CD4-positive, alpha-beta memory T cell (primary cell): ENCODE measurements around the gene UCK2. TPM values are rescaled to one million over a fixed set of nuclear protein-coding genes. Genes with fewer than 3 reads are reported as not detected.
"Not testable (repeated sequence)": the region's sequence is repeated elsewhere in the genome, so short reads cannot be mapped to it uniquely, and the experiment has no call there.

Source experiments
- CTCF ChIA-PET: fragments of 350-600 bp; sonication (Branson Sonifier 250); formaldehyde crosslinking; loops from one replicate; lab custom pipeline; 2021; ENCODE audit warnings: inconsistent platforms; ENCODE audit not compliant: partially characterized antibody; lab: Charles Lee
- POLR2A ChIA-PET: fragments of 350-600 bp; sonication (Branson Sonifier 250); formaldehyde crosslinking; loops from one replicate; lab custom pipeline; 2021; ENCODE audit not compliant: partially characterized antibody; lab: Charles Lee
- DNase-seq, 5 donors: peaks; one replicate each; pipeline versions ENCODE4 v3.0.0 to v3.0.0-alpha.2; 2020 to 2022; ENCODE audit warnings: mixed read lengths in 1 of 5
- H3K27ac ChIP-seq: one replicate; pipeline ENCODE4 v1.7.0; 2013; ENCODE audit warnings: low read depth, low read length
- H3K27me3 ChIP-seq: 2 replicates; pipeline ENCODE4 v1.7.0; 2013; ENCODE audit warnings: mild to moderate bottlenecking, low read length, moderate library complexity; ENCODE audit not compliant: insufficient read depth
- H3K36me3 ChIP-seq: 2 replicates; pipeline ENCODE4 v1.7.0; 2013; ENCODE audit warnings: mild to moderate bottlenecking, low read length, moderate library complexity; ENCODE audit not compliant: insufficient read depth
- H3K4me1 ChIP-seq: 2 replicates; pipeline ENCODE4 v1.7.0; 2013; ENCODE audit warnings: mild to moderate bottlenecking, low read length, moderate library complexity; ENCODE audit not compliant: insufficient read depth
- H3K4me3 ChIP-seq, 2 donors: one replicate each; pipeline ENCODE4 v1.7.0; 2013; ENCODE audit warnings: low read length in 2 of 2, mild to moderate bottlenecking in 1 of 2
- H3K9me3 ChIP-seq, 2 donors: one replicate each; pipeline ENCODE4 v1.7.0; 2013; ENCODE audit warnings: low read length in 2 of 2, control low read depth in 1 of 2; ENCODE audit not compliant: control insufficient read depth in 1 of 2
- H3K27ac Mint-ChIP-seq, 7 donors: one replicate each; pipeline ENCODE4 v1.8.0; 2020 to 2021; ENCODE audit warnings: mixed read lengths in 7 of 7, mild to moderate bottlenecking in 6 of 7, inconsistent platforms in 3 of 7, moderate library complexity in 3 of 7
- H3K27me3 Mint-ChIP-seq, 2 donors: one replicate each; pipeline ENCODE4 v1.8.0; 2020 to 2021; ENCODE audit warnings: mixed read lengths in 2 of 2
- H3K36me3 Mint-ChIP-seq, 2 donors: one replicate each; pipeline ENCODE4 v1.8.0; 2020 to 2021; ENCODE audit warnings: mixed read lengths in 2 of 2, inconsistent platforms in 1 of 2, mild to moderate bottlenecking in 1 of 2
- H3K4me1 Mint-ChIP-seq, 4 donors: one replicate each; pipeline ENCODE4 v1.8.0; 2020 to 2021; ENCODE audit warnings: mixed read lengths in 4 of 4, mild to moderate bottlenecking in 1 of 4
- H3K4me3 Mint-ChIP-seq, 8 donors: one replicate each; pipeline ENCODE4 v1.8.0; 2020 to 2021; ENCODE audit warnings: mixed read lengths in 8 of 8, mild to moderate bottlenecking in 7 of 8, moderate library complexity in 6 of 8, inconsistent platforms in 3 of 8
- H3K9me3 Mint-ChIP-seq, 8 donors: one replicate each; pipeline ENCODE4 v1.8.0; 2020 to 2021; ENCODE audit warnings: mixed read lengths in 8 of 8, mild to moderate bottlenecking in 5 of 8, inconsistent platforms in 3 of 8, moderate library complexity in 1 of 8
- intact Hi-C: fragments of 100-400 bp; cut with micrococcal nuclease; formaldehyde crosslinking; loops from one replicate; pipeline ENCODE4 v1.15.1; 2023
- polyA plus RNA-seq, 2 donors: library from polyadenylated mRNA; unstranded; fragments of 300-500 nt; fragmentation: Illumina TruSeq; gene quantifications; one replicate each; pipeline ENCODE4 v1.2.3, GENCODE V29; 2021
- total RNA-seq, 2 experiments: library from RNA; stranded (reverse); gene quantifications; one replicate each; pipeline ENCODE4 v1.2.3, GENCODE V29; 2021

The UCK2 gene
- 1 to 10 TPM; 2.1 to 2.7 TPM for total RNA-seq
- polyA plus RNA-seq: 1 to 10 TPM; 5.4 to 5.6 TPM

- Mint-ChIP-seq H3K4me1 (peaks cover 11 to 24% (median 18%) of the 10 kb centered on the region in 4 donors), H3K27me3 (no peaks in the 10 kb centered on the region), H3K4me3 (peak within 1 kb of the TSS; percentile 91 to 96 (median 93)), H3K36me3 (peaks cover 0 to 8% of the 10 kb centered on the region in 2 donors), H3K27ac (peak within 1 kb of the TSS; percentile 16 to 91 (median 83)), H3K9me3 (no peaks in the 10 kb centered on the region)
- ChIA-PET CTCF (no interaction called here), POLR2A (interaction anchor here (1.0 to 1.9 kb wide), 2 partner anchors 44 to 58 kb away, joined by 4 to 10 read pairs; partner anchors contain the start of gene TMCO1)
- Histone ChIP-seq H3K9me3 (no peaks in the 10 kb centered on the region), H3K27me3 (no peaks in the 10 kb centered on the region), H3K4me1 (peaks cover 12% of the 10 kb centered on the region), H3K27ac (peak within 1 kb of the TSS; percentile 45), H3K4me3 (peak within 1 kb of the TSS; percentile 73 to 81), H3K36me3 (no peaks in the 10 kb centered on the region)
- intact Hi-C loops: loop anchor here (1.0 to 10.0 kb wide), 2 partner anchors 59 to 193 kb away; partner anchors contain the start of genes MGST3 and TMCO1
- DNase-seq: peak; percentile 37 to 50 (median 43)
Observed at GRCh38 chr1:165827268-165828102, at the start of gene UCK2. TSS of gene UCK2 (plus strand) at chr1:165827614. CDS start at chr1:165827834, 220 bp downstream.

DNA sequence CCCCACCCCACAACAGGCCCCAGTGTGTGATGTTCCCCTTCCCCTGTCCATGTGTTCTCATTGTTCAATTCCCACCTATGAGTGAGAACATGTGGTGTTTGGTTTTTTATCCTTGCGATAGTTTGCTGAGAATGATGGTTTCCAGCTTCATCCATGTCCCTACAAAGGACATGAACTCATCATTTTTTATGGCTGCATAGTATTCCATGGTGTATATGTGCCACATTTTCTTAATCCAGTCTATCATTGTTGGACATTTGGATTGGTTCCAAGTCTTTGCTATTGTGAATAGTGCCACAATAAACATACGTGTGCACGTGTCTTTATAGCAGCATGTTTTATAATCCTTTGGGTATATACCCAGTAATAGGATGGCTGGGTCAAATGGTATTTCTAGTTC lies 49.2 kb upstream of the UCK2 start:
- CTCF ChIA-PET, H3K27ac Mint-ChIP-seq, H3K36me3 ChIP-seq, H3K4me1 ChIP-seq, DNase-seq, H3K4me3 Mint-ChIP-seq, H3K9me3 ChIP-seq, H3K27me3 Mint-ChIP-seq, H3K27me3 ChIP-seq, H3K9me3 Mint-ChIP-seq, H3K4me1 Mint-ChIP-seq, H3K36me3 Mint-ChIP-seq, intact Hi-C loops, H3K4me3 ChIP-seq, H3K27ac ChIP-seq, POLR2A ChIA-PET: not testable (repeated sequence)

DNA sequence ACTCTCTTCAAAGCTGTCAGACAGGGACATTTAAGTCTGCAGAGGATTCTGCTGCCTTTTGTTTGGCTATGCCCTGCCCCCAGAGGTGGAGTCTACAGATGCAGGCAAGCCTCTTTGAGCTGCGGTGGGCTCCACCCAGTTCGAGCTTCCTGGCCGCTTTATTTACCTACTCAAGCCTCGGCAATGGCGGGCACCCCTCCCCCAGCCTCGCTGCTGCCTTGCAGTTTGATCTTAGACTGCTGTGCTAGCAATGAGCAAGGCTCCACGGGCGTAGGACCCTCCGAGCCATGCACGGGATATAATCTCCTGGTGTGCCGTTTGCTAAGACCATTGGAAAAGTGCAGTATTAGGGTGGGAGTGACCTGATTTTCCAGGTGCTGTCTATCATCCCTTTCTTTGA lies 43.9 kb upstream of the UCK2 start:
- H3K9me3 Mint-ChIP-seq, H3K4me1 Mint-ChIP-seq, H3K4me1 ChIP-seq, H3K27ac Mint-ChIP-seq, CTCF ChIA-PET, DNase-seq, H3K36me3 ChIP-seq, H3K9me3 ChIP-seq, H3K4me3 Mint-ChIP-seq, intact Hi-C loops, H3K36me3 Mint-ChIP-seq, H3K27ac ChIP-seq, H3K27me3 Mint-ChIP-seq, H3K27me3 ChIP-seq, H3K4me3 ChIP-seq: not testable (repeated sequence)
- POLR2A ChIA-PET: interaction anchor here (1.4 kb wide), 1 partner anchor 14 kb away, joined by 3 read pairs; the partner anchor contains the start of gene TMCO1

GRCh38 chr1:165787741-165788140 lies 39.7 kb upstream of the UCK2 start:
- H3K27ac ChIP-seq: no peak overlapping the region
- ChIA-PET CTCF (no interaction called here), POLR2A (no interaction called here)
- H3K27me3 ChIP-seq: no peaks in the 10 kb centered on the region
- H3K4me1 ChIP-seq: no peaks in the 10 kb centered on the region
- H3K27me3 Mint-ChIP-seq: peaks cover 0 to 4% of the 10 kb centered on the region in 2 donors
- H3K9me3 ChIP-seq: no peaks in the 10 kb centered on the region
- H3K4me1 Mint-ChIP-seq: no peaks in the 10 kb centered on the region
- intact Hi-C loops: no loop called here
- DNase-seq: no peak
- no peak overlapping the region for H3K4me3 ChIP-seq
- no peak overlapping the region for H3K4me3 Mint-ChIP-seq
- peaks cover 0 to 6% of the 10 kb centered on the region in 2 donors for H3K36me3 Mint-ChIP-seq
- H3K36me3 ChIP-seq: no peaks in the 10 kb centered on the region
- H3K27ac Mint-ChIP-seq: no peak overlapping the region
- peaks cover 0 to 4% (median 0%) of the 10 kb centered on the region in 8 donors for H3K9me3 Mint-ChIP-seq

DNA sequence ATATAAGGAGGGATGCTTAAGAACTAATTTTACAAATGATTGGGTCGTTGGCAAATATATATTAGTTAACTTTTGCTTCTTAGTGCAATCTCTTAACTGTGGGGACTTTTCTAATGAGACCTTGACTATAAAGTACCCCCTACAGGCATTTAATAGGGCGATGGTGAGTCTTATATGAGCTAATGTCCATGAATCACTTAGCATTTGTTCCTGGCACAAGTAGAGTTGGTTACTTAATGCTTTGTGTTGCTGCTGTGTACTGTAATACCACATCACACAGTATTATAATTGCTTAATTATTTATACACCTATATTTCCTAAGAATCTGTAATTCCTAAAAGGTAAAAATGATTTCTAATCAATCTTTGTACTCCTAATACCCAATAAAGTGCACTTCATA lies 33.5 kb upstream of the UCK2 start:
- no peaks in the 10 kb centered on the region for H3K36me3 Mint-ChIP-seq
- Histone ChIP-seq H3K4me3 (no peak overlapping the region), H3K27me3 (no peaks in the 10 kb centered on the region), H3K36me3 (no peaks in the 10 kb centered on the region), H3K27ac (no peak overlapping the region), H3K4me1 (no peaks in the 10 kb centered on the region), H3K9me3 (no peaks in the 10 kb centered on the region)
- no peak for DNase-seq
- H3K4me1 Mint-ChIP-seq: no peaks in the 10 kb centered on the region
- ChIA-PET POLR2A (no interaction called here), CTCF (no interaction called here)
- H3K9me3 Mint-ChIP-seq: peaks cover 0 to 4% (median 0%) of the 10 kb centered on the region in 8 donors
- H3K4me3 Mint-ChIP-seq: no peak overlapping the region
- peaks cover 6 to 13% of the 10 kb centered on the region in 2 donors for H3K27me3 Mint-ChIP-seq
- intact Hi-C loops: no loop called here
- H3K27ac Mint-ChIP-seq: no peak overlapping the region

DNA sequence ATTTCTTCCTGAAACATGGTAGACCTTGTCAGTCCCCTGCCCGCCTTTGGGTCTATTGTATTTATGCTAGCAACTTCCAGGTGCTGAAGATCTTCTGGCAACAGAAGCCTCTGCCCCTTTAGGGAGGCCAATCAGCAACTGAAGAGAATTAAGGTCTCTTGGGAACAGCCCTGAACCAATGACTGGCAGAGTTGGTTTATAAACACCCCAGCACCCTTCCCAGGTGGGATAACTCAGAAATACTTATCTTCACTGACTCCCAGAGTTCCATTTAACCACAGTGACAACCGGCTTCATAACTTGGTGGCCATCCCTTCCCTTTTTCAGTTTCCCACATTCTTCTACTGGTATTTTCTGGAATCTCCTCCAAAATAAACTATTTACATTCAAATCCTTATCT lies 31.5 kb upstream of the UCK2 start:
- Mint-ChIP-seq H3K4me1 (no peaks in the 10 kb centered on the region), H3K4me3 (no peak overlapping the region), H3K27me3 (peaks cover 13 to 14% of the 10 kb centered on the region in 2 donors), H3K27ac (no peak overlapping the region), H3K36me3 (no peaks in the 10 kb centered on the region), H3K9me3 (peaks cover 0 to 15% (median 7%) of the 10 kb centered on the region in 8 donors)
- ChIA-PET CTCF (no interaction called here), POLR2A (no interaction called here)
- no peak overlapping the region for H3K27ac ChIP-seq
- no peak for DNase-seq
- H3K27me3 ChIP-seq: no peaks in the 10 kb centered on the region
- H3K4me1 ChIP-seq: no peaks in the 10 kb centered on the region
- intact Hi-C loops: no loop called here
- H3K9me3 ChIP-seq: no peaks in the 10 kb centered on the region
- H3K36me3 ChIP-seq: no peaks in the 10 kb centered on the region
- no peak overlapping the region for H3K4me3 ChIP-seq

GRCh38 chr1:165799387-165799786 lies 28.0 kb upstream of the UCK2 start:
- no peak overlapping the region for H3K4me3 Mint-ChIP-seq
- H3K9me3 Mint-ChIP-seq: peaks cover 0 to 15% (median 8%) of the 10 kb centered on the region in 8 donors
- peaks cover 20 to 21% of the 10 kb centered on the region in 2 donors for H3K27me3 Mint-ChIP-seq
- no peaks in the 10 kb centered on the region for H3K36me3 ChIP-seq
- H3K36me3 Mint-ChIP-seq: no peaks in the 10 kb centered on the region
- no peak overlapping the region for H3K27ac Mint-ChIP-seq
- ChIA-PET POLR2A (no interaction called here), CTCF (no interaction called here)
- no peaks in the 10 kb centered on the region for H3K9me3 ChIP-seq
- no peaks in the 10 kb centered on the region for H3K27me3 ChIP-seq
- H3K4me1 Mint-ChIP-seq: no peaks in the 10 kb centered on the region
- no peak overlapping the region for H3K4me3 ChIP-seq
- no peak overlapping the region for H3K27ac ChIP-seq
- intact Hi-C loops: no loop called here
- DNase-seq: no peak
- no peaks in the 10 kb centered on the region for H3K4me1 ChIP-seq
